ENCODE data around the gene HYLS1. TPM values are rescaled to one million over a fixed set of nuclear protein-coding genes. Genes with fewer than 3 reads are reported as not detected.
A peak's percentile ranks its signal among the peaks of the same experiment; 100 is the strongest.

Gene HYLS1
- total RNA-seq, 4 donors from 2014 or later: 2.8 to 6.9 (median 4.7) TPM

DNA sequence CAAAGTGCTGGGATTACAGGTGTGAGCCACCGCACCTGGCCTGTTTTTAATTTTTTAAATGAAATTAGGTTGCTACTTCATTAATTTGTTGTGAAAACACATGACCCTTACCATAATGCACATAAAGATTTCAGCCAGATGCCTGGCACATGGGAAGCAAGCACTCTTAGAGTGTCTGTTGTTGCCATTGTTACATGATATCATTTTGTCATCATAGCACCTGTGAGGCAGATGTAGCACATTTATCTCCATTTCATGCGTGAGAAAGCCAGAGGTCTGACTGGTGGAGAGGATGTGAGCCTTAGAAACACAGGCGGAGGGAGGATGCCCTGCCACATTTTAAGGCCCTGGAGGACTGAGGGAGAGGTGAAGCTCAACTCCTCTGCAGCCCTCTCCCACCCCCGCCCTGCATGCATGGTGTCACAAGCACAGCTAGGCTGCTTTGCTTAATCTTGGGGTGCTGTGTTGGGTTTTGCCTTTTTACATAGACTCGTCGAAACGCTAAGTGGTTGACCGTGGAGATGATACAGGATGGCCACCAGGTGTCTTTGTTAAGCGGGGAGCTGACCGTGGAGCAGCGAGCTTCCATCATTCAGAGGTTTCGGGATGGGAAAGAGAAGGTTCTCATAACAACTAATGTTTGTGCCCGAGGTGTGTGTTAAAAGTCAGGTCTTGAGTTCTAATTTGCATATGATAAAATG, 30.8 kb downstream of the HYLS1 start:
- WGBS: 74% methylated on average over 13 of the region's 13 CpGs
- Histone ChIP-seq H3K4me1 (no peaks in the 10 kb centered on the region), H3K4me3 (no peak overlapping the region), H3K36me3 (no peaks in the 10 kb centered on the region), H3K27me3 (peaks cover 0 to 26% (median 0%) of the 10 kb centered on the region in 4 donors), H3K9me3 (no peaks in the 10 kb centered on the region), H3K27ac (replicated peaks in 1 of 4) (no peak overlapping the region)
- intact Hi-C loops (cut with DNase I): no loop called here
- no peak for TF ChIP-seq POLR2AphosphoS5 (IDR thresholded peaks at IDR 0.05)
- TF ChIP-seq, protein P1, sequence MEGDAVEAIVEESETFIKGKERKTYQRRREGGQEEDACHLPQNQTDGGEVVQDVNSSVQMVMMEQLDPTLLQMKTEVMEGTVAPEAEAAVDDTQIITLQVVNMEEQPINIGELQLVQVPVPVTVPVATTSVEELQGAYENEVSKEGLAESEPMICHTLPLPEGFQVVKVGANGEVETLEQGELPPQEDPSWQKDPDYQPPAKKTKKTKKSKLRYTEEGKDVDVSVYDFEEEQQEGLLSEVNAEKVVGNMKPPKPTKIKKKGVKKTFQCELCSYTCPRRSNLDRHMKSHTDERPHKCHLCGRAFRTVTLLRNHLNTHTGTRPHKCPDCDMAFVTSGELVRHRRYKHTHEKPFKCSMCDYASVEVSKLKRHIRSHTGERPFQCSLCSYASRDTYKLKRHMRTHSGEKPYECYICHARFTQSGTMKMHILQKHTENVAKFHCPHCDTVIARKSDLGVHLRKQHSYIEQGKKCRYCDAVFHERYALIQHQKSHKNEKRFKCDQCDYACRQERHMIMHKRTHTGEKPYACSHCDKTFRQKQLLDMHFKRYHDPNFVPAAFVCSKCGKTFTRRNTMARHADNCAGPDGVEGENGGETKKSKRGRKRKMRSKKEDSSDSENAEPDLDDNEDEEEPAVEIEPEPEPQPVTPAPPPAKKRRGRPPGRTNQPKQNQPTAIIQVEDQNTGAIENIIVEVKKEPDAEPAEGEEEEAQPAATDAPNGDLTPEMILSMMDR (IDR thresholded peaks at IDR 0.05): no peak
- TF ChIP-seq POLR2A (IDR thresholded peaks at IDR 0.05; ENCODE audit: low read depth): no peak
- no peak for TF ChIP-seq EP300 (IDR thresholded peaks at IDR 0.05)
- peak; percentile 84 for DNase-seq (ENCODE audit: extremely low spot score)

GRCh38 chr11:125921042-125921441, 33.6 kb downstream of the HYLS1 start:
- peaks cover 0 to 7% (median 3%) of the 10 kb centered on the region in 4 donors for H3K4me1 ChIP-seq
- no peaks in the 10 kb centered on the region for H3K36me3 ChIP-seq
- H3K27ac ChIP-seq (replicated peaks in 1 of 4): no peak overlapping the region
- peak; percentile 17 for DNase-seq (ENCODE audit: extremely low spot score)
- no peak overlapping the region for H3K4me3 ChIP-seq
- H3K9me3 ChIP-seq: no peaks in the 10 kb centered on the region
- TF ChIP-seq EP300 (IDR thresholded peaks at IDR 0.05) (no peak), POLR2AphosphoS5 (IDR thresholded peaks at IDR 0.05) (no peak), POLR2A (IDR thresholded peaks at IDR 0.05; ENCODE audit: low read depth) (no peak)
- TF ChIP-seq, protein P1 (IDR thresholded peaks at IDR 0.05): no peak
- WGBS: 85% methylated on average over 9 of the region's 9 CpGs
- H3K27me3 ChIP-seq: peaks cover 0 to 20% (median 0%) of the 10 kb centered on the region in 4 donors
- intact Hi-C loops (cut with DNase I): loop anchor here (5.0 kb wide), 1 partner anchor 141 kb away; the partner anchor contains the start of gene CDON

GRCh38 chr11:125922156-125922555, 34.7 kb downstream of the HYLS1 start:
- 89% methylated on average over 3 of the region's 3 CpGs for WGBS
- Histone ChIP-seq H3K4me3 (no peak overlapping the region), H3K27me3 (peaks cover 0 to 16% (median 0%) of the 10 kb centered on the region in 4 donors), H3K9me3 (no peaks in the 10 kb centered on the region), H3K36me3 (no peaks in the 10 kb centered on the region), H3K27ac (replicated peaks in 1 of 4) (no peak overlapping the region), H3K4me1 (peaks cover 0 to 7% (median 3%) of the 10 kb centered on the region in 4 donors)
- DNase-seq (ENCODE audit: extremely low spot score): peak; percentile 55
- TF ChIP-seq POLR2AphosphoS5 (IDR thresholded peaks at IDR 0.05) (no peak), EP300 (IDR thresholded peaks at IDR 0.05) (no peak), POLR2A (IDR thresholded peaks at IDR 0.05; ENCODE audit: low read depth) (no peak)
- TF ChIP-seq, protein P1 (IDR thresholded peaks at IDR 0.05): no peak
- intact Hi-C loops (cut with DNase I): loop anchor here (5.0 kb wide), 1 partner anchor 140 kb away; the partner anchor contains the start of gene CDON

- WGBS: 4% methylated on average over 8 of the region's 8 CpGs
- TF ChIP-seq EP300 (IDR thresholded peaks at IDR 0.05): no peak
- TF ChIP-seq, protein P1 (IDR thresholded peaks at IDR 0.05): peak; percentile 78 to 88 (median 82)
Measured at GRCh38 chr11:125923012-125923579, 35.6 kb downstream of the HYLS1 start.

More at GRCh38 chr11:125923012-125923579, 35.6 kb downstream of the HYLS1 start:
- H3K4me3 ChIP-seq: no peak overlapping the region
- H3K4me1 ChIP-seq: peaks cover 0 to 7% (median 3%) of the 10 kb centered on the region in 4 donors
- H3K27me3 ChIP-seq: peaks cover 0 to 16% (median 0%) of the 10 kb centered on the region in 4 donors
- intact Hi-C loops (cut with DNase I): loop anchor here (1.0 to 5.0 kb wide), 2 partner anchors 139 to 270 kb away; partner anchors contain the start of gene CDON
- H3K36me3 ChIP-seq: no peaks in the 10 kb centered on the region
- DNase-seq (ENCODE audit: extremely low spot score): peak; percentile 91
- no peak overlapping the region for H3K27ac ChIP-seq (replicated peaks in 1 of 4)
- H3K9me3 ChIP-seq: no peaks in the 10 kb centered on the region

Data from esophagus muscularis mucosa (tissue), 4 donors.